ENCODE measurements around the gene PAK1IP1.
"Not testable (repeated sequence)": the region's sequence is repeated elsewhere in the genome, so short reads cannot be mapped to it uniquely, and the experiment has no call there.

The PAK1IP1 gene

DNA sequence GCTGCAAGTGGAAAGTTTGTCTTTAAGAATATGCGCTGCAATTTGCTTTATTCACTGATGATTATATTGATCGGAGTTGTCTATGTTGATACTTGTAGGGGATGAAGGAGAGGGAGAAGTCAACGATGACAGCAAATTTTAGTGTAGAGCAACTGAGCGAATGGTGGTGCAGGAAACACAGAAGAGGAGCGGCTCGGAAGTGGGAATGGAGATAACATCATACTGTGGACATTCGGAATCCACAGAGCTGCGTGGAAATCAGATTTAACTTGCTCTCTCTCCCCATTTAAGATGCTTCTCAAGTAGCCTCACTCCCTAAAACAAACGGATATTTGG lies 52.1 kb downstream of the PAK1IP1 start:
- DNase-seq: peak; percentile 32

DNA sequence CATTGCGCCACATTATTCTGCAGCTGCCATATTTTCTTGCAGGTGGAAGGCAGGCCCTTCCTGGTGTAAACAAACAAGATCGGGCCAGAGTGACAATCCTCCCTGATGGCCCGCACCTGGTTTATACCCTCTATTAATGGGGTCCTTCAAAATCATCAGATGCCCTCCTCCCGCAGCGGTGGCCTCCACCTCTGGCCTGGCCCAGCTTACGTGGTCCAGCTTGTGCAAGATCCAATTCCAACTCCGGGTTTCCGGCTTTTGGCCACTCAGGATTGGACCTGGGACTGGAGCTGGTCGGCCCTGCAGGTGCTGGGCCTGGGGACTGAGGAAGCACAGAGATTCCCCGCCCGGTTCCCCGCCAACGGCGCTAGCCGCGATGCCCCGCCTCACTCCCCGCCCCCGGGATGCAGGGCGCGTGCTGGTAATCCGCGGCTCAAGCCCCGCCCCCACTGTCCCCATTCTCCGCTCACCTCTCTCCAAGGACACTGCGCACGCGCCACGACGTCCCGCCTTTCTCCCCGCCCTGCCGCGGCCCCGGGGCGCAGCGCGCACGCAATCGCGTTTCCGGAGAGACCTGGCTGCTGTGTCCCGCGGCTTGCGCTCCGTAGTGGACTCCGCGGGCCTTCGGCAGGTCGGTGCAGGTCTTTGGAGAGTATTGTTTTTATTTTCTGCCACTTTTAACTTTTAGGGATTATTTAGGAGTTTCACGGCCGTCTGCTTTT lies 52.6 kb downstream of the PAK1IP1 start, which contains the start of gene TMEM14B:
TMEM14B (plus strand) TSS at position 555 of the 722 bp plus-strand sequence. CDS start 1,441 bp downstream, outside the sequence.
- peak; percentile 96 for DNase-seq

DNA sequence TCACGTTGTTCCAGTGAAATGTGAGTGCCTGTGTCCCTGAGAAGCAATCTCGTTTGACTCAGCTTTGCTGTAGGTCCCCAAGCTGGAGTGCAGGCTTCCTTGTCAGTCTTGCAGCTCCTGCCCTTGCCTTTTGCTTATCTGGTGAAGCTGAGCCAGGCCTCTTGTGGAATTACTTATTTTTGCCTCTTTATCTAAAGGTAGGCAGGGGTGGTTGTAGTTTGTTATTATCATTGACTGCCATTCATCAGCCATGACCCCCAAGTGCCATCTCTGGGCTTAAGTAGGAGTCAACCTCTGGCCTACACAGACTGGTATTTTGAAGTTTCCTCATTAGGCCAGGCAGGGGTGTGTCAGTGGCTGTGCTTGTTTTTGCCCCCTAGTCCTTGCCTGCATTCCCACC lies 55.0 kb downstream of the PAK1IP1 start:
- DNase-seq: peak; percentile 98

DNA sequence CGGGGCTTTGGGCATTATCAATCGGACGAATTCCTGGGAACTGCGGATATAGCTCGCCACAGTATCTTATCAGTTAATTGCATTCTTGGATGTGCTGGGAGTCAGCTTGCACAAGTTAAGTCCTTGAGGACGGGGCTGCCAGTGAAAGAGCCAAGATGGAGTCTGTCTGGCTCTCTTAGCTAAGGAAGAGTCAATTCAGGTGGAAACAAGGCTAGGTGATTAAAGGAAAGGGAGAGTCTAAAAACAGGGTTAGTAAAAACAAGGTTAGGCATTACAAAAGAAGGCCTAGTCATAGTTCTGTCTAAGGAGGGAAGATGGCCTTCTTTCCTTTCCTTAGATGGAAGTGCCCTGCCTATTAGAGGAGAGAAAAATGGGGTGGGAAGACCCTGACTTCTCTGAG lies 55.8 kb downstream of the PAK1IP1 start:
- DNase-seq: not testable (repeated sequence)

DNA sequence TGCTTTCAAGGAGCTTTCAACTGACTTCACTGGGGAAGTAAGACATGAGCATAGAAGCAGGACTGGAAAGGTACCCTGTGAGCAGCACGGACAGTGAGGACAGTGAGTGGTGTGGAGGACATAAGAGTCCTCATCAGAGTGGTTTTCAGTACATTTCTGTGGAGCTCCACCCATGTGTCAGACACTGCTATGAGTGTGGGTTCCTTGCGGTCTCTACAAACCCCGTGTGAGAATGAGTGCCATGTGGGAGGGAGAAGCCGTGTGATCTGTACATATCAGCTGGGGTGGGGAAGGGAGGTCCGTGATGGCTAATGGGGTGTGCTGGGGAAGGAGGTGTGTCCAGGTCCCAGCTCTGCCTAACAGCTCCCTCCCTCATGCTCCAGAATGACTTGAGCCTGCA lies 57.0 kb downstream of the PAK1IP1 start:
- DNase-seq: peak; percentile 83

DNA sequence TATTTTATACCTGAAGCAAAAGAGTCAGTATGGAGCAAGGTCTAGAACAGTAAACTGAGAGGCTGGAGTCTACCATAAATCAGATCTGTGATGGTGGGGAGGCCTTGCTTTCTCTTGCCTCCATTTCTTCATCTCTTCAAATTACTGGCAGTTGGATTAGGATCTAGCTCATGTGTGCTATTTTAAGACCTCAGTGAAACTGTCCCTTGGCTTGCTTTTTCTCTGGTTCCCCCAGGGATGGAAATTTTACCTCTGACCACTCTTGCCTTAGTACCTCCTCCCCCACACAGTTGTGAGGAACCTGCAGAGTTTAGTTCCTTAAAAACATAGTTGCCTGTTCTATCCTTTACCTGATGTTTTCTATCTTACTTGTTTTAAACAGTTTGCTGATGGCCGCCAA lies 61.3 kb downstream of the PAK1IP1 start:
- DNase-seq: no peak

All from hematopoietic multipotent progenitor cell treated with erythropoietin and hydrocortisone succinate and interleukin-3 and kit ligand, for 8 days (in vitro differentiated cells).